HepG2 (cell line): ENCODE data around the gene JPT1. TPM values are rescaled to one million over a fixed set of nuclear protein-coding genes. Genes with fewer than 3 reads are reported as not detected.

Experiments used
- ATAC-seq: fragments of 200-7000 bp; cut with Tn5 transposase; 3 replicates; pipeline ENCODE4 v1.9.1; 2020; ENCODE audit warnings: mild to moderate bottlenecking, moderate library complexity
- BruUV-seq: library from RNA; stranded (reverse); fragments of 400-500 nt; replicated peaks from 2 replicates; lab custom pipeline; 2021; lab: Mats Ljungman, UMichigan
- CTCF ChIA-PET: fragments of 300-600 bp; formaldehyde crosslinking; extraction: SDS; loops from one replicate; lab custom pipeline; 2021; ENCODE audit warnings: low total read pairs, inconsistent platforms, low intra/inter-chr PET ratio; lab: Yijun Ruan, JAX
- POLR2A ChIA-PET: fragments of 350-600 bp; sonication (Branson Sonifier 250); formaldehyde crosslinking; loops from one replicate; lab custom pipeline; 2020; ENCODE audit warnings: antibody characterized with exemption, inconsistent platforms; lab: Yijun Ruan, JAX
- DNase-seq: peaks from one replicate; pipeline ENCODE4 v3.0.0-alpha.2; 2015; ENCODE audit warnings: low spot score
- FAIRE-seq: peaks from 3 replicates; lab custom pipeline; 2011; peaks lifted over from hg19 to GRCh38; lab: Jason Lieb, UNC
- H2AFZ ChIP-seq: one replicate; pipeline ENCODE4 v1.6.1; 2011; ENCODE audit warnings: low read length, inconsistent platforms
- H3K27ac ChIP-seq: fragments of 300-600 bp; 3 replicates; pipeline ENCODE4 v1.8.0; 2011; ENCODE audit warnings: mixed run types, mild to moderate bottlenecking, mixed read lengths, low read length, inconsistent platforms; ENCODE audit not compliant: insufficient read depth; ENCODE audit errors: extremely low read length
- H3K27me3 ChIP-seq, 2 experiments: fragments of 200-600 bp in 1 of 2; 2 replicates in 1 of 2; 3 replicates in 1 of 2; pipeline versions ENCODE4 v1.6.0 to v1.8.0; 2011; ENCODE audit warnings: low read length in 2 of 2, mild to moderate bottlenecking in 2 of 2, moderate library complexity in 2 of 2, inconsistent platforms in 1 of 2; ENCODE audit not compliant: insufficient read depth in 2 of 2, control insufficient read depth in 1 of 2
- H3K36me3 ChIP-seq, 2 experiments: fragments of 200-600 bp in 1 of 2; replicated peaks in 1 of 2; 2 replicates in 1 of 2; 3 replicates in 1 of 2; pipeline versions ENCODE4 v1.5.1 to v1.8.0; 2011; ENCODE audit warnings: low read length in 2 of 2, inconsistent platforms in 1 of 2; ENCODE audit not compliant: insufficient read depth in 2 of 2, control insufficient read depth in 1 of 2
- H3K4me1 ChIP-seq: 2 replicates; pipeline ENCODE4 v1.5.1; 2012; ENCODE audit warnings: low read length, inconsistent platforms; ENCODE audit not compliant: insufficient read depth
- H3K4me2 ChIP-seq: 2 replicates; pipeline ENCODE4 v1.6.0; 2011; ENCODE audit warnings: low read depth, low read length, inconsistent platforms
- H3K4me3 ChIP-seq, 3 experiments: fragments of 200-600 bp in 1 of 3; sonication (generic), shearing (Covaris generic) in 1 of 3; replicated peaks in 1 of 3; 2 replicates each; pipeline ENCODE4 v1.5.1; 2011 to 2016; ENCODE audit warnings: low read length in 3 of 3, inconsistent platforms in 2 of 3, low read depth in 2 of 3, mild to moderate bottlenecking in 2 of 3, control low read depth in 1 of 3, mixed read lengths in 1 of 3; ENCODE audit not compliant: insufficient read depth in 1 of 3
- H3K79me2 ChIP-seq: one replicate; pipeline ENCODE4 v1.6.1; 2011; ENCODE audit warnings: low read length, inconsistent platforms; ENCODE audit not compliant: insufficient read depth
- H3K9ac ChIP-seq: 2 replicates; pipeline ENCODE4 v1.6.0; 2011; ENCODE audit warnings: mild to moderate bottlenecking, low read depth, low read length, inconsistent platforms; ENCODE audit not compliant: insufficient read depth
- H3K9me3 ChIP-seq: 2 replicates; pipeline ENCODE4 v1.5.1; 2012; ENCODE audit warnings: mild to moderate bottlenecking, low read length
- H4K20me1 ChIP-seq: 2 replicates; pipeline ENCODE4 v1.6.0; 2011; ENCODE audit warnings: inconsistent platforms, mild to moderate bottlenecking, low read length, moderate library complexity; ENCODE audit not compliant: insufficient read depth
- ATF2 ChIP-seq: sonication (generic); formaldehyde crosslinking; IDR thresholded peaks from 2 replicates; pipeline ENCODE4 v1.4.0; 2020; ENCODE audit warnings: missing genetic modification reagents
- CHCHD3 ChIP-seq: sonication (generic); formaldehyde crosslinking; IDR thresholded peaks from 2 replicates; pipeline ENCODE4 v1.8.0; 2022; ENCODE audit warnings: mild to moderate bottlenecking, missing genetic modification reagents, moderate library complexity
- CTCF ChIP-seq: sonication (generic); formaldehyde crosslinking; IDR thresholded peaks from 2 replicates; pipeline ENCODE4 v1.5.0; 2020; ENCODE audit warnings: mild to moderate bottlenecking, missing genetic modification reagents, moderate library complexity
- FOSL2 ChIP-seq: sonication (generic); formaldehyde crosslinking; IDR thresholded peaks from 2 replicates; pipeline ENCODE4 v1.4.0; 2020; ENCODE audit warnings: missing genetic modification reagents
- FOXA3 ChIP-seq: IDR thresholded peaks from 2 replicates; pipeline ENCODE4 v1.6.1; 2016; ENCODE audit warnings: missing genetic modification reagents, missing compliant biosample characterization
- FOXK1 ChIP-seq: sonication (generic); formaldehyde crosslinking; IDR thresholded peaks from 2 replicates; pipeline ENCODE4 v1.4.0; 2020; ENCODE audit warnings: low read depth, missing genetic modification reagents, borderline replicate concordance
- HIVEP1 ChIP-seq: sonication (generic); formaldehyde crosslinking; IDR thresholded peaks from 2 replicates; pipeline ENCODE4 v1.4.0; 2020; ENCODE audit warnings: mild to moderate bottlenecking, missing genetic modification reagents
- KDM1A ChIP-seq: IDR thresholded peaks from 2 replicates; pipeline ENCODE4 v1.6.1; 2016; ENCODE audit warnings: missing compliant biosample characterization
- PPARG ChIP-seq: conservative IDR thresholded peaks from 2 replicates; pipeline ENCODE4 v1.6.1; 2016; ENCODE audit warnings: missing biosample characterization, missing genetic modification reagents
- RBM22 ChIP-seq: fragments of 200-400 bp; formaldehyde crosslinking; optimal IDR thresholded peaks from 2 replicates; pipeline ENCODE3; 2017; ENCODE audit warnings: mild to moderate bottlenecking, low read length, moderate library complexity
- STAG1 ChIP-seq: sonication (generic); formaldehyde crosslinking; IDR thresholded peaks from 2 replicates; pipeline ENCODE4 v1.4.0; 2020; ENCODE audit warnings: missing genetic modification reagents
- TFAP4 ChIP-seq: sonication (generic); IDR thresholded peaks from 2 replicates; pipeline ENCODE4 v1.6.1; 2016; ENCODE audit warnings: low read depth, borderline replicate concordance
- XRCC5 ChIP-seq: fragments of 200-400 bp; formaldehyde crosslinking; optimal IDR thresholded peaks from 2 replicates; pipeline ENCODE3; 2017; ENCODE audit warnings: mild to moderate bottlenecking, low read length
- YEATS2 ChIP-seq: sonication (generic); formaldehyde crosslinking; IDR thresholded peaks from 2 replicates; pipeline ENCODE4 v1.4.0; 2020; ENCODE audit warnings: missing genetic modification reagents, borderline replicate concordance
- ZBTB33 ChIP-seq: sonication (generic); formaldehyde crosslinking; IDR thresholded peaks from 2 replicates; pipeline ENCODE4 v1.4.0; 2020; ENCODE audit warnings: missing genetic modification reagents
- ZNF580 ChIP-seq: IDR thresholded peaks from 2 replicates; pipeline ENCODE4 v1.6.1; 2016; ENCODE audit warnings: low read depth, borderline replicate concordance
- WGBS: methylation state at CpG from one replicate; pipeline ENCODE4 v1.1.6; 2017; ENCODE audit warnings: low lambda C conversion rate; 5-methylcytosine and 5-hydroxymethylcytosine counted together
- in situ Hi-C: cut with HindIII; loops from 2 replicates; pipeline ENCODE4 v1.10.0; 2017; ENCODE audit warnings: low pct_unique_long_range_greater_than_20kb; ENCODE audit not compliant: extremely low pct_ligation_motif_present
- intact Hi-C: fragments of 100-400 bp; cut with micrococcal nuclease; formaldehyde crosslinking; loops from one replicate; pipeline ENCODE4 v1.10.0; 2022; ENCODE audit not compliant: unreplicated experiment
- polyA plus RNA-seq, 8 experiments: library from polyadenylated mRNA; depleted of rRNA in 3 of 8; stranded (reverse) in 7 of 8; unstranded in 1 of 8; fragments of >200 nt; fragmentation: Illumina TruSeq in 4 of 8; extraction: Trizol in 4 of 8; gene quantifications; 2 replicates each; pipeline versions ENCODE4 v1.2.1 to v1.2.3, GENCODE V29; 2011 to 2016; ENCODE audit warnings: low read depth in 4 of 8, missing spikeins in 1 of 8, mixed read lengths in 1 of 8; ENCODE audit not compliant: insufficient read depth in 1 of 8
- total RNA-seq, 5 experiments: library from RNA; depleted of rRNA; stranded (reverse); fragments of >200 nt; fragmentation: Illumina TruSeq; extraction: Trizol; gene quantifications; 2 replicates each; pipeline ENCODE4 v1.2.3, GENCODE V29; 2016; ENCODE audit warnings: low read depth in 1 of 5

The JPT1 gene
- total and polyA plus RNA-seq, 2 of the 13 experiments (the other 11 are each of a cell fraction or from before 2014, with no cell fraction given): 43.3 to 256 TPM

GRCh38 chr17:75105126-75106080 is 48.9 kb downstream of the JPT1 start:
- ChIA-PET CTCF (interaction anchor here (0.7 to 2.6 kb wide), 5 partner anchors 14 to 45 kb away, joined by 3 to 7 read pairs (median 5); no protein-coding TSS in a partner anchor), POLR2A (interaction anchor here (0.7 to 3.1 kb wide), 12 partner anchors 9 to 184 kb away, joined by 3 to 13 read pairs (median 4); partner anchors contain the start of genes SLC16A5 and SLC25A19)
- Histone ChIP-seq H3K27me3 (peaks cover 0 to 3% of the 10 kb centered on the region in 2 experiments; a peak in 3 of 5 replicates), H3K9ac (no peak overlapping the region), H3K36me3 (no peaks in the 10 kb centered on the region), H4K20me1 (no peaks in the 10 kb centered on the region), H3K79me2 (peaks cover 3% of the 10 kb centered on the region), H3K27ac (no peak overlapping the region), H3K4me1 (peaks cover 22% of the 10 kb centered on the region), H3K4me3 (no peak overlapping the region), H3K4me2 (no peak overlapping the region), H3K9me3 (no peaks in the 10 kb centered on the region), H2AFZ (no peak overlapping the region)
- intact Hi-C loops: loop anchor here (5.0 kb wide), 2 partner anchors 33 to 307 kb away; no protein-coding TSS in a partner anchor
- FAIRE-seq: peak; percentile 90
- in situ Hi-C loops: no loop called here
- peak; percentile 82 for ATAC-seq
- 43% methylated on average over 20 of the region's 20 CpGs for WGBS
- no TSS peak for BruUV-seq
- peak; percentile 55 for DNase-seq
- TF ChIP-seq CTCF (CRISPR knock-in tag) (peak; percentile 77), STAG1 (CRISPR knock-in tag) (peak; percentile 67), FOXA3 (CRISPR knock-in tag) (peak; percentile 44; the same call in 1 of the 2 replicates), HIVEP1 (CRISPR knock-in tag) (0 out of 2 replicates have a peak, but pooled peaks have one; percentile 54), PPARG (CRISPR knock-in tag) (no peak), ZBTB33 (CRISPR knock-in tag) (peak; percentile 78), CHCHD3 (no peak), YEATS2 (0 out of 2 replicates have a peak, but pooled peaks have one; percentile 17), ZNF580 (CRISPR knock-in tag) (0 out of 2 replicates have a peak, but pooled peaks have one; percentile 38), FOXK1 (CRISPR knock-in tag) (0 out of 2 replicates have a peak, but pooled peaks have one; percentile 15), FOSL2 (CRISPR knock-in tag) (0 out of 2 replicates have a peak, but pooled peaks have one; percentile 15), XRCC5 (peak; percentile 86), ATF2 (0 out of 2 replicates have a peak, but pooled peaks have one; percentile 21), KDM1A (0 out of 2 replicates have a peak, but pooled peaks have one; percentile 37), RBM22 (no peak), TFAP4 (0 out of 2 replicates have a peak, but pooled peaks have one; percentile 20)
